ENCODE data around the gene IL4I1. TPM values are rescaled to one million over a fixed set of nuclear protein-coding genes. Genes with fewer than 3 reads are reported as not detected.

IL4I1 gene
- total and polyA plus RNA-seq, 4 donors, result 0.08 to 0.75 (median 0.23) TPM

DNA sequence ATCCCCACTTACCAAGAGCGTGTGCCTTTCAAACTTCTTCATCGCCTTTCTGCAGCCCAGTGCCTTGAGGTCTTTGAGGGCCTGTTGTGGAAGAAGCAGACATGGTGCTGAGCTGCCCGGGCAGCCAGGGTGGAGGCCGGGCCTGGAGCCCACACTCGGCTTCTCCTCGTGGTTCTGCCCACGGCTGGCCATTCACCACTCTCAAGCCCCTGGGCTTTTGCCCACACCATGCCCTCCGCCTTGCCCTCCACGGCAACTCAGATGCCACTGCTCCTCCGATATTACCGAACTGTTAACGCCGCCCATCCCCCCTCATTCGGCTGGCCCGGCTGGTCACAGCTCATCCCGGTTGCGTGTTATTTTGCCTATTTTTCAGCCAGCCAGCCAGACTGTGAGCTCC lies 5.3 kb downstream of the IL4I1 start:
- no peaks in the 10 kb centered on the region for H3K9me3 ChIP-seq (ENCODE audit: control insufficient read depth in 4 of 4, low read length in 3 of 4)
- peaks cover 0 to 9% (median 4%) of the 10 kb centered on the region in 4 donors for H3K4me1 ChIP-seq (ENCODE audit: control insufficient read depth in 4 of 4, insufficient read depth in 4 of 4, low read length in 3 of 4)
- TF ChIP-seq SP1 (IDR thresholded peaks at IDR 0.05) (no peak), HNF4A (conservative IDR thresholded peaks at IDR 0.05) (no peak), ZBTB33 (IDR thresholded peaks at IDR 0.05) (no peak), RAD21 (IDR thresholded peaks at IDR 0.05) (no peak), YY1 (IDR thresholded peaks at IDR 0.05) (no peak), FOXA1 (IDR thresholded peaks at IDR 0.05) (no peak), JUND (IDR thresholded peaks at IDR 0.05) (no peak), FOXA2 (IDR thresholded peaks at IDR 0.05) (no peak), EGR1 (IDR thresholded peaks at IDR 0.05; ENCODE audit: low read depth in 2 of 2) (no peak), CTCF (IDR thresholded peaks at IDR 0.05; ENCODE audit: low read depth, low read length, missing input control) (no peak), RXRA (IDR thresholded peaks at IDR 0.05) (no peak), MAX (IDR thresholded peaks at IDR 0.05) (no peak), NR2F2 (IDR thresholded peaks at IDR 0.05) (no peak), TAF1 (conservative IDR thresholded peaks at IDR 0.05) (no peak), REST (IDR thresholded peaks at IDR 0.05) (no peak)
- no peak overlapping the region for H3K4me3 ChIP-seq (ENCODE audit: low read depth in 1 of 3, low read length in 3 of 3)
- H3K27ac ChIP-seq (ENCODE audit: low read depth in 1 of 2, low read length in 2 of 2), result no peak overlapping the region
- H3K9ac ChIP-seq (ENCODE audit: low read depth in 1 of 2, low read length in 2 of 2), result no peak overlapping the region
- WGBS, result 90% methylated on average over 17 of the region's 17 CpGs
- peaks cover 0 to 6% (median 3%) of the 10 kb centered on the region in 4 donors for H3K36me3 ChIP-seq (ENCODE audit: control insufficient read depth in 4 of 4, insufficient read depth in 3 of 4, low read depth in 1 of 4, low read length in 3 of 4)
- no peak for DNase-seq (ENCODE audit: low spot score)
- H3K27me3 ChIP-seq (ENCODE audit: control insufficient read depth in 4 of 4, insufficient read depth in 4 of 4, low read length in 3 of 4), result no peaks in the 10 kb centered on the region

Measured in liver (tissue), 9 donors.